GM19467 (cell line): ENCODE measurements around the gene IGFBP3.

ENCODE experiments used
- ATAC-seq: cut with Tn5 transposase; IDR thresholded peaks from one replicate; pipeline ENCODE4 v1.9.1; 2021; ENCODE audit warnings: mild to moderate bottlenecking, moderate library complexity; ENCODE audit not compliant: unreplicated experiment

IGFBP3 gene

DNA sequence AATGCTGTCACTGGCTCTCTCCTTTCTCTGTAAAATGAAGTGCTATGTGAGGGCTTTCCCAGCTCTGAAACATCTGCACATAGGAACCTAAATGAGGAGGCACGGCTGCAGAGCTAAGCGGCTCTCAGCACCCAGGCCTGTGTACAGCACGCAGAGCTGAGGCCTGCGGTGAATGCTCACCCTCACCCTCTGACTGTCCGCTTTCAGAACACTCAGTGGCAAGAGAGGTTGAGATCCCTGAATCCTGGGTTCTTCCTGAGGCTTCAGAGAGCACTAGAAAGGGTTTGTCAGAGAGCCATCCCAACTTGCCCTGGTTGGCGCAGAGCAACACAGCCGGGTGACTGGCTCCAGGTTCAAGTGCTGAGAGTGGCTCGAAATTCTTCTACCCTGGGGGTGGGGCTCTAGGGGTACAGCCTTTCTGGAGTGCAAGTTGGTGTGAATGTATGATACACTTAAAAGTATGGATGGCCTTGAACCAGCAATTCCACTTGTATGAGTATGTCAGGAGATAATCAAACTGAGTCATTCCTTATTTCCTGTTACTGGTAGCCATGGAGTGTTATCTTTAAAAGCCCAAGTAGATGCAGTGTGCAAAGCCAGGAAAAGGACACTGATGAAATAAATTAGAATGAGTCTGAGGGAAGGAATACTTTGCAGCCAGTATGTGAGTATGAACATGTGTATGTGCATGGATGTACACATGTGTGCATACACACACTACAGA lies 46.5 kb downstream of the IGFBP3 start:
- ATAC-seq = no peak

DNA sequence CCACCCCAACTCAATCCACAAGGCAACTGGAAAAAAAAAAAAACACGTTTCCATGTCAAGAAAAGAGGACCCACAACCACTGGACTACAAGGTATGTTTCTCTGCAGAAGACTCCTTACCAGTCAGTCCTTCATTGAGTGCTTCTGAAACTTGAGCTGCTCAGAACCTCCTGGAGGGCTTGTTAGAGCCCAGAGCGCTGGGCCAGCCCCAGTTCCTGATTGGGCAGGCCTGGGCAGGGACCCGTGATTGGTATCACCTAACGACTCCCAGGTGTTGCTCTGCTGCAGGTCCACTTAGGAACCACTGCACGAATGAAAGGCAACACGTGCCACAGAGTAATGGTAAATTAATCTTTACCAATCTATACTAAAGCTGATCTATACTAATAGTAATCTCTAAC lies 47.7 kb downstream of the IGFBP3 start:
- ATAC-seq = no peak

DNA sequence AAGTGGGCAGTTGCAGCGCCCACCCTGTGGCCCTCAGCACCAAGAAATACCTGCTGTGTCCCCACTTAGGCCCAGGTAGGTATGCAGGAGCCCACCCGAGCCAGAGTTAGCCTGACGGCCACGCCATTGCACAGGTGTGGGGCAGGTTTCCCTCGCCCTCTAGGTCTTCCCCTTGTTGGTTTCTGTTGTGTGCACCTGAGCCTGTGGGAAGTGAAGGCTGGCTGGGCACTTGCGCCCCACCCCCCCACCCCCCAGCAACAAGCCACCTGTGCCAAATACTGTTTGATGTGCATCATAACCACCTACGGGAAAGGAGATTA lies 48.1 kb downstream of the IGFBP3 start, which contains the start of gene CCDC201:
CCDC201 (minus strand) TSS at position 48 of the 320 bp plus-strand sequence. CDS start 75 bp downstream, outside the sequence.
- ATAC-seq = no peak

DNA sequence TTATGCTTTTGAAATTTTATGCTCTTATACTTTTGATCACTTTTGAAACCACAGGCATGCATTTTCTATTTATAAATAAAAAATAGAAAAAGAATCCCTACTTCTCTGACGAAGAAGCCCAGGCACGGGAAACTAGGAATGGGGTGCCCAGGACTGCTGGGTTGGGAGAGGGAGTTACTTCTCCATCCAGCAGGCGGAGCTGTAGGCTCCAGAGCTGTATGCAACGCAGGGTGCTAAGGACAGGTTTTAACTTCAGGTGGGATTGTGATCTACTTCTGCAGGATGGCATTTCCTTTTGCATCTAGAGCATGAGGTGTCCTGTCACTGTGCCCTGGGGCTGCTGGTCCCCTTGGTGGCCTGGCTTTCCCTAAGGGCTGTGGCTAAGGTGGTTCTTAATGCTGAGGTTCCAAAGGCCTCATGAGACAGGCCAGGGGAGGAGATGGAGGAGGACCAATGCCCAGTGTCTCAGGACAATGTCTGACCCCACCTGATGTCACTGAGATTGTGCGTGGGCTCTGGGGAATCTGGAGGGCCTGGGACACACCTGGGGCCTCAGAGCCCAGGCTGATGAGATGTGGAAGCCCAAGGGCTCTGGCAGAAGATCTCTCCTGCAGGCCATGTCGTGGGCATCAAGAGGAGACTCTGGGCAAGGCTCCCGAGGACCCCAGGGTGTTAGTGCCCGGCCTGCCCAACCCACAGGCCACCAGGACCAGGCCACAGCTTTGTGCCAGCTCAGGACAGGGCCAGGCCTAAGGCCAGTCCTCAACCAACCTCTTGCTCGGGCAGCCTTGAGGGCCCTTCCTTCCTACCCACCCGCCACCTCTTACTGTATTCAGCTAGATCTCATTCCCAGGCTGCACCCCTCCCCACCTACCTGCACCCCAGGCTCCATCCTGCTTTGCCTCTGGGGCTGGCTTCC lies 48.7 kb downstream of the IGFBP3 start:
- ATAC-seq = no peak

DNA sequence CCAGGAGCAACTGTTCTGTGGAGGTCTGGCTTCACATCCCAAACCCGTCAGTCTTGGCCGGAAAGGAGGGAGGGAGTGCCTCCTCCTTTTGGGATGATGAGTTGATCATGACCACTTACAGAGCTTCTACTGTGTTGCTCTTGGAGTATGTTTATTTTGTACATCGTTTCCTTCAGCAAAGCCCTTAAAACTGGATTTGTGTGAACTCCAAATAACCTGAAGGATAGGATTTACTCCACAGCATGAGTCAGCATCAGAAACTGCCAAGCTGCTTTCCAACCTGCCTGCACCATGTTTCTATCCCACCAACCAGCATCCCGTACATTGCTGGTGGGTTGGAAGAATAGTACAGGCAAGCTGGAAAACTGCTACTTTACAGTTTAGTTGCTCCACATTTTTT lies 51.6 kb downstream of the IGFBP3 start:
- ATAC-seq = no peak

DNA sequence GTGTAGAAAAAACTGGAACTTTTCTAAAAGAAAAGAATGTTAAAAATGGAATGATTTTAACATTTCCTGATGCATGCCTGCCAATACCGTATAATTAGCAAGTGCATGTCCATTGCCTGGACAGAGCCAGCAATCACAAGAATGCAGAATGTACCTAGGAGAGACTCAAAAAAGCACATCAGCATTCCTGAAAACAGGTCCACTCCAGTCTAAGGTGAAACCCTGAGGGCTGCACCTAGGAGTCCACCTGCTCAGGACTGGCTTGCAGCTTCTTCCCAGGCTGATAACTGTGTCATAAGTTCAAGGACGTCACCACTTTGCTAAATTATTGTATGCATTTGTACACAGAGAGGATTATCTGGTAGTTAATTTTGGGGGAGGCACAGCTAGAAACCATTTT lies 53.6 kb downstream of the IGFBP3 start:
- ATAC-seq = no peak

DNA sequence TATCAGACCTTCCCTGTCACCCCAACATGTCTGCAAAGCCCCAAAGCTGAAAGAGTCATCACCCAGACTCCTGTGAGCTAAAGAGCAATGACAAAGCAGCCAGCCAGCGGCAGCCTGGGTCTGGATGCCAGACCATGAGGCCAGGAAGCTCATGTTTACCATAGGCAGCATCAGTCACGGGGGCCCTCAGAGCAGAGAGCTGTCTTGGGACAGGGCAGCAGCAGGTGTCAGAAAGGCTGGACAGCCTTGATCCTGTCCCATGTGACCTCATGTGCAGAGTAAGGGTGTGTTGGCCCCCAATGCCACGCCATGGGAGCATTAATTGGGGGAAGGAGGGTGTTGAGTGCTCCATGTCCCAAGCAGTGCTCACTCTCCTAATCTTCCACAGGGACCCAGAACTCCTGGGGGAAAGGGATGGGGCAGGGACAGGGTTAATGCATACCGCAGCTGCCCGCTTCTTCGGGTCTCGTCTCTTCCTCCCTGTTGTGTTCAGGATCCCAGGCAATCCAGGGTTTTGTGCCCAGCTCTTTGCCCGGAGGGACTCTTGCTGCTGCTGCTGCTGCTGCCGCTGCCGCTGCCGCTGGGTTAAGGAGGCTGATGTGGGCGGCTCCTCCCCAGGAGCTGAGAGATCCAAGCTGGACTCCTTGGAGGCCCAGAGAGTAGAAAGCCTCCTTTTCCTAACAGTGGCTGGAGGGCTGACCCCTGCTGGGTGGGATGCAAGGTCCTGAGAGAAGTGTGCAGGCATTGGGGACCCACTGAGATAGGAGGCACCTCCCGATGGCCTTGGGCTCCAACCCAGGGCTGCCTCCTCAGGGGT lies 55.3 kb downstream of the IGFBP3 start:
- ATAC-seq = no peak

DNA sequence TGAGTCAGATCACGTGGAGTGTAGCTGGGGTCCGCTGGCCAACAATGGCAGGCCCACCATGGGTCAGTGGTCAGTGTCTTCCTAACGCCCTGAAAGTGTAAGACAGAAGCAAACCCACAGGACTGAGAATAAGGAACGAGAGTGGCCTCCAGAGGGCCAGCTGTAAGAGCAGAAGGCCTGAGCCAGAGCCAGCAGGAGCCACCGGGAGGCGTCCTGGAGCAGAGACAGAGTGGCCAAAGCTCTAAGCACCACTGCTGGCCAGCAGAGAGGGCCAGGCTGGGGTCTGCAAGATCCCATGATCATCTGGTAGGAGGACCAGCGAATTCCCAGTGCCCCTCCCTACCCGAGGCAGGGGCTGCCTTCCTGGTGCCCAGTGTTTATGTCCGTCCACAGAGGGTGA lies 57.4 kb downstream of the IGFBP3 start:
- ATAC-seq = no peak
